GM19193 (cell line): ENCODE measurements around the gene CHSY3.

ENCODE experiments used
- POLR2A ChIP-seq: IDR thresholded peaks from 4 replicates; pipeline ENCODE4 v1.6.1; 2011; ENCODE audit not compliant: insufficient read depth, insufficient read length; ENCODE audit errors: extremely low read depth

The CHSY3 gene

GRCh38 chr5:129978270-129978669 is 74.0 kb downstream of the CHSY3 start:
- TF ChIP-seq POLR2A = no peak

- no peak for TF ChIP-seq POLR2A
Observed at GRCh38 chr5:129988453-129988852, 84.2 kb downstream of the CHSY3 start.

- TF ChIP-seq POLR2A = no peak
Observed at GRCh38 chr5:129991780-129992179, 87.5 kb downstream of the CHSY3 start.

GRCh38 chr5:129996896-129997295 is 92.6 kb downstream of the CHSY3 start:
- no peak for TF ChIP-seq POLR2A

DNA sequence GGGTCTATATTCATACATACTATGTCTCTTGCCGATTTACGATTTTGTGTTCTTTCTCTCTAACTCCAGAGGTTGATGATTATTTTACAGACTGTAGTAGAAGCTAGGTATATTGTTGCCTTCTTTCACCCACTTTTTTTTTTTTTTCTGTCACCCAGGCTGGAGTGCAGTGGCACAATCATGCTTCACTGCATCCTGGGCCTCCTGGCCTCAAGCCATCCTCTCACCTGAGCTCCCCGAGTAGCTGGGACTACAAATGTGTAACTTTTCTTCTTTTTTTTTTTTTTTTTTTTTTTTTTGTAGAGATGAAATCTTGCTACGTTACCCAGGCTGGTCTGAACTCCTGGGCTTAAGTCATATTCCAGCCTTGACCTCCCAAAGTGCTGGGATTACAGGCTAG is 96.2 kb downstream of the CHSY3 start:
- TF ChIP-seq POLR2A = no peak

DNA sequence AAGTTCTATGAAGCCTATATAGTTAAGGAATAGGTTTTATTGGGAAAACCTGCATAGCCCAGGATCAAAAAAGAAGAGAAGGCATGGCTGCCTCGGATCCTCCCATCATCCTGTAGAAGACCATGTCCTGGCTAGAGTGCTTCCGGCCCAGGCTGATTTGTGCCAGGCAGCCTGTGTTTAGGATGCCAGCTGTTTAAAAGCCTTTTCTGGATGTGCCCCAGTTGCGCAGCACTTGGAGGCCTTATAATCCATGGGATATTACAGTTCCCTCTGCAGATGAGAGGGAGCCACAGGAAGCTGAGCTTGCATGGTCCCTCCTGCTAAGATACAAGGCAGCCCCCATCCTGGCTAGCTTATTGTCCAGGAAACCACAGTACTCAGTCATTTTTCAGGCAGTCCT is 97.9 kb downstream of the CHSY3 start:
- TF ChIP-seq POLR2A = no peak

DNA sequence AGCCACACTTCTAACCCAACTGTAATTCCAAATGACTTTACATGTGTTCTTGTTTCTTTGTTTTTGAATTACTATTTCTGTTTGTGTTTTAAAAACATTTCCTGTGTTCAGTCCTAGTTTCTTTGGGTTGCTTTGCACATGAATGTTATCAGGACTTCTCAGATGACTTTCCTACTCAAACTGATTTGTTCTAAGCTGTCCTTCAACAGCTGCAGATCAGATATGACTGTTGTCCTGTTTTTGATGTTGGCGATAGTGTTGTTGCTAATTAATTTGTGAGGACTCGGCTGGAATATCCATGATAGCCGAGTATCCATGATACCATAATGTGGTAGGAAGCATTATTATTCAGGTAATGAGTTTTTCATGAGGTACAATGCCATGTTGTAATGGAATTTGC is 98.6 kb downstream of the CHSY3 start:
- no peak for TF ChIP-seq POLR2A

DNA sequence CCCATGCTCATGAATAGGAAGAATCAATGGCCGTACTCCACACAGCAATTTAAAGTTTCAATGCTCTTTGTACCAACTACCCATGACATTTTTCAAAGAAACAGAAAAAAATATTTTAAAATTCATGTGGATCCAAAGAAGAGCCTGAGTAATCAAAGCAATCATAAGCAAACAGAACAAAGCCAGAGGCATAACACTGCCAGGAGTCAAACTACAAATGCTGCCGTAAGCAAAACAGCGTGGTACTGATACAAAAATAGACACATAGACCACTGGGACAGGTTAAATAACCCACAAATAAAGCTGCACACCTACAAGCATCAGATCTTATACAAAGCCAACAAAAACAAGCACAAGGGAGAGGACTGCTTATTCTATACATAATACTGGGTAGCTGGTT is 107.7 kb downstream of the CHSY3 start:
- TF ChIP-seq POLR2A = no peak

- no peak for TF ChIP-seq POLR2A
Observed at GRCh38 chr5:130017173-130017572, 112.9 kb downstream of the CHSY3 start.

- TF ChIP-seq POLR2A = no peak
Observed at GRCh38 chr5:130018641-130019040, 114.4 kb downstream of the CHSY3 start.

GRCh38 chr5:130021000-130021399 is 116.7 kb downstream of the CHSY3 start:
- TF ChIP-seq POLR2A = no peak

DNA sequence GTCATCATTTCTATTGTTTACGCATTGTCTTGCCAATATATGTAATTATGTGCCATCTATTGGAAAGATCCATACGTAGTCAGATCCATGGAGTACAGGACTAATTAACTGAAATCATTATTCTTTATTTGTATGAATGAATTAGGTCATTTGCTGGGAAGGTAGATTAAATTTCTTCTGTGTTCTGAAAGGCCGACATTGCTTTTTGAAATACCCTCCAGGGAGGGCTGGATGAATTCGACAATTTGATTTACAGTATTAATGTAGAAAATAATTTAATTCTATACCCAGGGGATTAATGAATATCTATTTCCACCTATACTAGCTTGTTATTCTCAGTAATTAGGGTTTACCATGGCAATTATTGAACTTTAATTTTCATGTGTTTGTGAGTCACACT is 117.6 kb downstream of the CHSY3 start:
- no peak for TF ChIP-seq POLR2A

- no peak for TF ChIP-seq POLR2A
Observed at GRCh38 chr5:130023604-130024003, 119.3 kb downstream of the CHSY3 start.

GRCh38 chr5:130024006-130024405 is 119.7 kb downstream of the CHSY3 start:
- no peak for TF ChIP-seq POLR2A

GRCh38 chr5:130025511-130025910 is 121.2 kb downstream of the CHSY3 start:
- no peak for TF ChIP-seq POLR2A

DNA sequence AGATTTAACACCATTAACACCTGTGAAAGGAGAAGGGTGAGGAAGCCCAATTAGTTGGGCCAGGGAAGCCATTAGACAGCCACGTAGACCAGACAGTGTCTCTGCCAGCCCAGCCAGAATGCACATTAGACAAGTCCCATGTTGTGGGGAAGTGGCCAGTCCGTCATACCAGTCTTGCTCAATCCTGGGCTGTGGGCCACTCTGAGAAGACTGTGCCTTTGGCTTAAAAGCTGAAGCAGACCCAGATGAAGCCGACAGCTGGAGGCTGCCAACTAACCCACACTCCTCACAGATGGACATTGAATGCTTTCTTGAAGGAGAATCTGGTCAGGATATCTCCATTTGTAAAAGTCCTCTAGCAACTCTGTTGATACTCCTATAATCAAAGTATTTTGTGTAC is 128.5 kb downstream of the CHSY3 start:
- no peak for TF ChIP-seq POLR2A

GRCh38 chr5:130034566-130035210 is 130.4 kb downstream of the CHSY3 start:
- no peak for TF ChIP-seq POLR2A
